HFF-Myc (cell line): ENCODE results near the gene PRKAG2.
"Not testable (repeated sequence)": the region's sequence is repeated elsewhere in the genome, so short reads cannot be mapped to it uniquely, and the experiment has no call there.

Source experiments
- DNase-seq: peaks from one replicate; pipeline ENCODE4 v3.0.0-alpha.2; 2011; ENCODE audit warnings: low read depth; ENCODE audit errors: extremely low read depth
- H3K4me3 ChIP-seq: replicated peaks from 2 replicates; pipeline ENCODE4 v1.5.1; 2011; ENCODE audit warnings: low read depth, mild to moderate bottlenecking, control low read depth, low read length
- CTCF ChIP-seq: IDR thresholded peaks from 2 replicates; pipeline ENCODE4 v1.5.1; 2012; ENCODE audit warnings: mild to moderate bottlenecking, low read depth, low read length, control low read depth; ENCODE audit errors: missing control alignments

PRKAG2 gene

GRCh38 chr7:151844825-151845200, 32.1 kb downstream of the PRKAG2 start:
- DNase-seq, result no peak
- TF ChIP-seq CTCF, result no peak
- no peak overlapping the region for H3K4me3 ChIP-seq

GRCh38 chr7:151844071-151844824, 32.7 kb downstream of the PRKAG2 start:
- no peak for TF ChIP-seq CTCF
- no peak overlapping the region for H3K4me3 ChIP-seq
- DNase-seq, result no peak

GRCh38 chr7:151843181-151843580, 33.7 kb downstream of the PRKAG2 start:
- H3K4me3 ChIP-seq, result no peak overlapping the region
- TF ChIP-seq CTCF, result no peak
- DNase-seq, result no peak

GRCh38 chr7:151841395-151842051, 35.4 kb downstream of the PRKAG2 start:
- DNase-seq, H3K4me3 ChIP-seq: not testable (repeated sequence)

- DNase-seq, result no peak
- H3K4me3 ChIP-seq, result no peak overlapping the region
- TF ChIP-seq CTCF, result no peak
Measured at GRCh38 chr7:151840088-151840910, 36.6 kb downstream of the PRKAG2 start.

- DNase-seq, result no peak
- no peak overlapping the region for H3K4me3 ChIP-seq
- no peak for TF ChIP-seq CTCF
Measured at GRCh38 chr7:151839451-151839921, 37.4 kb downstream of the PRKAG2 start.

GRCh38 chr7:151838861-151839381, 38.0 kb downstream of the PRKAG2 start:
- no peak for DNase-seq
- no peak for TF ChIP-seq CTCF
- H3K4me3 ChIP-seq, result no peak overlapping the region
